ENCODE results near the gene UCK2.

UCK2 gene

DNA sequence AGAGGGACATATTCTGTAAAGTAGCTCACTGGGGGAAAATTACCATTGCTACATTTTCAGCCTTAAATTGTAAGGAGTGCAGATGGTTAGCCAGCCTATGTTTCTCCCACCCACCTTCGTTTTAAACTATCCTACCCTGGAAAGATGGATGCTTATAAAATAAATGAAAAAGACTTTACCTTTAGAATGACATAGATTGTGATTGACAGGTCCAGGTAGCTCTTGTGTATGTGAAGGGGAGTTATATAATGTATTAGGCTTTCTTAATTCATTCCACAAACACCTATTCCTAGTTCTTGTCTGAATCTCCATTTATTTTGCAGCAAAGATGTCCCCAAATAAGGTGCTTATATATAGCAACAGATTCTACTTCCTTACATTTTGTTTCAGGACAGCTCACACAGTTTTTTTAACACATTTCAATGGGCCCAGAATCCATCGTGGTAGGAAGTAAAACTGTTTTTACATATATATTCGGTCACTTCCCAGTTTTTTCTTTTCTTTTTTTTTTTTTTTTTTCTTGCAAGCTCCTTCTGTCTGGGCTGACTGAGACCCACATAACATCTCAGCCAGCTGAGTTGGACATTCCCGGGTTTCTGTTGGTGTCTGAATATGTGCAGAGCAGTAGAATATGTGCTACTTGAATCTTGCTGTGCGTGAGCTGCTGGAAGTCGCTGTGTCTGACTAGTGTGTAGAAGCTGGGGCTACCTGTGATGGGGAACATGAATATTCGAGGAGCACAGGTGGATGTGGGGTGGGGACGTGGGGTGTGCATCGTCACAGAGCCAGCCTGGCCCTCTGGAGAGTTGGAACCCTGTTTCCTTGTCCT lies 27.8 kb downstream of the UCK2 start:
- DNase-seq (ENCODE audit: low read depth), result no peak

- no peak for DNase-seq (ENCODE audit: low read depth)
Measured at GRCh38 chr1:165856021-165856420, 28.6 kb downstream of the UCK2 start.

GRCh38 chr1:165856606-165857005 lies 29.2 kb downstream of the UCK2 start:
- DNase-seq (ENCODE audit: low read depth), result no peak

DNA sequence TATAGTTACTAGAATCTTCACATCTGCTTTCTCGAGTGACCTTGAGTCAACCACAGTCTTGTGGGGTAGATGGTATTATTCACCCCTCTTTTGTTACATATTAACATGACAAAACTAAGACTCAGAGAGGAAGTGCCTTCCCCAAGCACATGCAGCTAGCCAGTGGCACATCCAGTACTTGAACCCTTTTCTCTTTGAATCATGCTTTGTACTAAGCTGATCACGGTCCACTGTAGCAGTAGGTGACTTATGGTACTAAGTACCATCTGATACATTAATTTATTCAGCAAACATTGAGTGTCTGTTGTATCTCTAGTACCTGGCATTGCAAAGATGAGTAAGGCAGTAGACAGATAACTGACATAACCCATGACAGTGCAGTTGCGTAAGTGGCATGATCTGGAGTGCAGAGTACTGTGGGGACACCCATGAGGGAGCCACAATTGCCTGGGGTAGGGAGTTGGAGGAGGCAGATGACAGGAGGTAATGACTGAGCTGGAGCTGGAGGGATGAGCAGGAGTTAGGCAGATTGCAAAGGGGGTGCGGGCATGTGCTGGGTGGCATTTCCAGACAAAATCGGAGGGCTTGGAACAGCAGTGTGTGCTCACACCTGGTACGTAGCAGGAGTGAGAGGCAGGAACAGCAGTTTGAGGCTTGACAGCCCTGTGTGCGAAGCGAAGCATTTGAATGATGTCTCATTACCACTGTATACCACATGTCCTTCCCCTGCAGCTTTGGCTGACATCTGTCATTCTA lies 29.8 kb downstream of the UCK2 start:
- DNase-seq (ENCODE audit: low read depth), result no peak

DNA sequence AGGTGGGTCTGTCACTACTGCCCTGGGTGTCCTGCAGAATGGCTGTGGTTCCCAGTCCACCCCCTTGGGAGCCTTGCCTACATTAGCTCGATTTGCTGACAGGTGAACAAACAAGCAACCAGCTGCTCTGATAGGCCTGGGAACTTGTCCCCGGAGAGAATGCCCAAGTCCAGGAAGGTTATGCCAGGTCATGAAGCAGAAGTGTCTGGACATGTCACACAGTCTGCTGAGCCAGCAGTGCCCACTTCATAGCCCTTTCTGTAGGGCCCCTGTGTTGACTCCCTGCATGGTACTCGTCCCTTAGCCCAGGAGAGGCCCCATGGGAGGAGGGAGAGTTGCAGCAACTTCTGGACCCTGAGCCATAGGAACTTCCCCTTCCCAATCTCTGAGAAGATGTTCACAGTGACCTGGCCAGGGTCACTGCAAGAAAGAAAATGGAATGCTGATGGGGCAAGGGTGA lies 31.0 kb downstream of the UCK2 start:
- DNase-seq (ENCODE audit: low read depth), result no peak

DNA sequence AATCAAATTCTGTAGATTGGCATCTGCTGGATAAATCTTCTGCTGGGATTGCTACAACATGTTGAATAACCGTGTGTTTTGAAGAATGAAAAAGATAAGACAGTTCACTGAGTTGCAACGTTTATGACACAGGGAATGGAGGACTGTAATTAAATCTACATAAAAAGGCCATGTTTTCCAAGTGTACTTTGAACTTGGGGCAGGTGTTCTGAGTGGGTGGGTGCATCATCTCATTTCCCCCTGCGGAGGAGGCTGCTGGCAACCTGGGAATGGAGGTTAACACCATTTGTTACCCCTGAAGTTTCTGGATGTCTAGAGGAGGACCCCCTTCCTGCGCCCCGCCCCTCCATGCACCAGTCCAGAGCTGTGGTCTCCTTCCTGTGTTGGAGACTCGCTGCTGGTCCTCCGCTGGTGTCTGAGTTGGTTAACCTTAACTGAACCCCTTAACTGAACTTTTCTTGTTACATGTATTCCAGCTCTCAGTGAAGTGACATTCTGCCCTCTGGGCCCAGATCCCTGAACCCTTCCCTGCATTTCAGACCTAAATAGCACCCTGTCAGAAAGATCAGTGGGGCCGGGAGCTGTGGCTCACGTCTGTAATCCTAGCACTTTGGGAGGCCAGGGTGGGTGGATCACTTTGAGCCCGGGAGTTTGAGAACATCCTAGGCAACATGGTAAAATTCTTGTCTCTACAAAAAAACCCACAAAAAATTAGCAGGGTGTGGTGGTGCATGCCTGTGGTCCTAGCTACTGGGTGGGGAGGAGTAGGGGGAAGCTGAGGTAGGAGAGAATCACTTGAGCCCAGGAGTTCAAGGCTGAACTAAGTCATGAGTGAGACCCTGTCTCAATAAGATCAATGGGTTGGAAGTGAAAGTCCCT lies 31.8 kb downstream of the UCK2 start:
- no peak for DNase-seq (ENCODE audit: low read depth)

- no peak for DNase-seq (ENCODE audit: low read depth)
Measured at GRCh38 chr1:165860065-165860464, 32.7 kb downstream of the UCK2 start.

DNA sequence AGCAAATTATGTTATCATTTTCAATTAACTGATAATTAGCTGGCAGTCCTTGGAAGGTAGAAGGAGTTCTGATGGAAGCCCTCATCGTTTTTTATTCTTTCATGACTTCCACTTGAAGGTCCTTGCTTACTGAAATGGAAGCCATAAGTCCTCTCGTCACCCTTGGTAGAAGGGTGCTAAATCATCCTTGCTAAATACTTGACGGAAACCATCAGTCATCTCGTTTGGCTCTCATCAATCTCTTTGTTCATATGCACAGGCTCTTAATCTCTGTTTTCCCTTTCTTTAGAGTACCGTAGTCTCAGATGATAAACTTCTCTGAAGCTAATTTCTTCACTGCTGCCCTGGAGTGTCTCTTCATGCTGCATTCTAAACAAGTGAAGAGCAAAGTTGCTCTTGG lies 34.5 kb downstream of the UCK2 start:
- DNase-seq (ENCODE audit: low read depth), result no peak

DNA sequence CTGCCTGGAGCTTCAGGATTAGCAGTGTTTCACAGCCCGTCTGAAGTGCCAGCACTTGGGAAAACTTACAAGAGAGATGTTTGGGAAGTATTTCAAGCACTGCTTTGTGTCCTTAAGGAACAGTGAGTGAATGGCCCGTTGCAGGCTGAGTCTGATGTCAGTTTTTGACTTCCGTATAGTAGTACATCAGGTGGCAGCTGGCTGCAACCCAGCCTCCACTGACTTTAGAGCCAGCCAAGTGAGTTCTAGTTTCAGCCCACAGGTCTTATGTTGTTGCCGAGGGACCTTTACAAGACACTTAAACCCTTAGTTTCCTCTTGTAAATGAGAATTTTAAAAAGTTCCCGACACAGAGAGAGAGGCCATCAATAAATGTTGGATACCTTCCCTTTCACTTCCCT lies 35.0 kb downstream of the UCK2 start:
- no peak for DNase-seq (ENCODE audit: low read depth)

DNA sequence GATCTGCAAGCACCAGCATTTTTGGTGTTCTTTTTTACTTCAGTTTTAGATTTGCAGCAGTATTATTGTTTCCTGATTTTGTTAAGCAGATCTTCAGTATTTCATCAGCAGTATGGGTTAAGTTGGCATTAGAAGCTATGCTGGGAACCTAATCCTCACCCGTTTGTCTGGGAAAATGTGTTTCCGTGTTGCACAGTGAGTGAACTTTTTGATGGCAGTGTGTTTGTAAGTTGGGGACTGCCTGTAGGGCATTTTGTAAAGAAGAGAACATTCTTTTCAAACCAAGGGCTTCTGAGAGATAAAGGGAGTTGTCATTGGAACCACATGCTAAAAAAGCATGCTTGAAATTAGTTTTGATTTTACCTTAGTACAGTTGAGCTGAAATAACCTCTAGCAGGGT lies 35.9 kb downstream of the UCK2 start:
- DNase-seq (ENCODE audit: low read depth), result no peak

DNA sequence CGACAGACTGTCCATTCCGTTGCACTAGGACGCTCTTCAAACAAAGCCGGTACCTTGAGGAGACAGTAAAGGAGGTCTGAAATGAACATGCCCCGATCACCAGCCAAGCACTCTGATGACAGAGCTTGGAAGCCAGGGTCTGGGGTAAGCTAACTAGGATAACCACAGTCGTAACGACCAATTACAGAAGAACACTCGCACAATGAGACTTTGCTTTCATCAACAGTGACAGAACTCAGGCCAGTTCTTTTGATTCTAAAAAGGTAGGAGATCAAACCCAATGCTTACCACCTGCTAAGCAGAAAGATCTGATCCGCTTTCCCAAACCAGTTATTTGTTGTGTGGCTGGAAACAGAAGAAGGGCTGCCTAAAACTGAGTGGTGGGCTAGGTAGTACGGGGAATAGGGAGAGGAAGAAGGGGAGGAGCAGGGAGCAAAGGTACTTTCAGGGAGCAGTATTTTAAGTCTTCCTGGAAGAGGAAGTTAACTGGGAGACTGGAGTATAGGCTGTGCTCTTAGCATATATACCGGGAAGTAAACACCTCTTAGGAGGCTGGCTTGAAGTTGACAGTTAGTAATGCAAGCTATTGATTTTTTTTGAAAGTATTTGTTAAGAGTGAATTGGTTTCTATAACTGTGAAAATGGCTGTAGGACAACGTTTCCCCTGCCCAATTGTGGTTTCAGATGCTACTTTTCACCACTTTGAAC lies 38.4 kb downstream of the UCK2 start:
- DNase-seq (ENCODE audit: low read depth), result no peak

DNA sequence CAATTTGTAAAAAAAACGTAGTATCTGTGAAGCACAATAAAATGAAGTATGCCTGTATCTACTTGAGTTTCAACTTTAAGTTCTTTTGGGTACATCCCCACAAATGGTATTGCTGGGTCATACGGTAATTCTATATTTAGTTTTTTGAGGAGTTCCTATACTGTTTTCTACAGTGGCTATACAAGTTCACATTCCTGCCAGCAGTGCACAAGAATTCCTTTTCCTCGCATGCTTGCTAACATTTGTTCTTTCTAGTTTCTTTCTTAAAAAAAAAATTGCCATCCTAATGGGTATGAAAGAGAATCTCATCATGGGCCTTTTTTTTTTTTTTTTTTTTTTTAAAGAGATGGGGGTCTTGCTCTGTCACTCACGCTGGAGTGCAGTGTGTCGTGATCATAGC lies 41.9 kb downstream of the UCK2 start:
- no peak for DNase-seq (ENCODE audit: low read depth)

DNA sequence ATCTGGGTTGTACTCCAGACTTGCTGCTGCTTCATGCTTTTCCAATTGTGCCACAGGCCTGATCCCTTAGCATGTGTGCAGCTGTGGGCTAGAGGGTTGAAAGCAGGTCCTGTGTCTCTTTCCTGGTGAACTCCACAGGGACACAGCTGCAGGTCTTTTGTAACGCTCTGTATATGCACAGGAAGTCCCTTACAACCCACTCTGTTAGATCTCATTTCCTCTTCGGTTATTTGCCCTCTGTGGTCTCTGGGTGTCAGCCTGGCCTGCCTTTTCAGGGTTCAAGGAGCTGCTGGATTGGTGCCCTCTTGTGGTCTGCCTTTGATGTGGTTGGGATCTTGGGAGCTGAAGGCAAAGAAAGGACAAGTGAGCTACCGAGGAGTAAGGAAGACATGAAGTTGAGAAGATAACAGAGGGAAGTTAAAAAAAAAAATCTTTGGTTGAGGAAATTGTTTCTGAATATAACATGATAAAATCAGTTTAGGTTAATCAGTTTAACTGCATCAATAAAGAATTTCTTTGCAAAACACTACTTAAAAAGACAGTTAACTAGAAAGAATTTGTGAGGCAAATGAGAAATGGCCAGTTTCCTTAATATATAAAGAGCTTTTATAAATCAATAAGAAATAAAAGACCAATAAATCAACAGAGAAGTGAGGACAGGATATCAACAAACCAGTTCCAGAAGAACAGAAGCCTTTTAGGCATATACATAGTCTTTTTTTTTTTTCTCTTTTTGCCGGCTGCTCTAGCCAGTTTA lies 44.1 kb downstream of the UCK2 start:
- no peak for DNase-seq (ENCODE audit: low read depth)

- DNase-seq (ENCODE audit: low read depth), result no peak
Measured at GRCh38 chr1:165873481-165873880, 46.1 kb downstream of the UCK2 start.

GRCh38 chr1:165874643-165875042 lies 47.2 kb downstream of the UCK2 start:
- DNase-seq (ENCODE audit: low read depth), result no peak

DNA sequence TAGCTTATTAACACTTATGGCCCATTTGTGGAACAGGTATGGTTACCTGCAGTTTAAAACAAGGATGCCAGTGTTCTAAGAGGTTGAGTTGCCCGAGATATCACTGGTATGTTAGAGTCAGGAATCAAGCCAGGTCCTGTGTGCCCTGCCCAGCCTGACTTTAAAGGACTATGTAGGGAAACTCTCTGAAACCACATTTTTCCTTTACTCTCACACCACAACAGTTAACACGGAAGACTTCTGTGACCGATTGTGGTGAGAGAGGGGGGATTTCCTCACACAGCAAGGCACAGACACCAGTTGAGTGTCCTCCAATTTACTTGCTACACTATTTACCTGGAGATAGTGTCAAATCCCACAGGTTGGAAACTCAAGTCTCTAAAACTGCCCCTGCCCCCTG lies 47.8 kb downstream of the UCK2 start:
- DNase-seq (ENCODE audit: low read depth), result no peak

- no peak for DNase-seq (ENCODE audit: low read depth)
Measured at GRCh38 chr1:165875604-165876003, 48.2 kb downstream of the UCK2 start.

GRCh38 chr1:165876121-165876520 lies 48.7 kb downstream of the UCK2 start:
- DNase-seq (ENCODE audit: low read depth), result no peak

DNA sequence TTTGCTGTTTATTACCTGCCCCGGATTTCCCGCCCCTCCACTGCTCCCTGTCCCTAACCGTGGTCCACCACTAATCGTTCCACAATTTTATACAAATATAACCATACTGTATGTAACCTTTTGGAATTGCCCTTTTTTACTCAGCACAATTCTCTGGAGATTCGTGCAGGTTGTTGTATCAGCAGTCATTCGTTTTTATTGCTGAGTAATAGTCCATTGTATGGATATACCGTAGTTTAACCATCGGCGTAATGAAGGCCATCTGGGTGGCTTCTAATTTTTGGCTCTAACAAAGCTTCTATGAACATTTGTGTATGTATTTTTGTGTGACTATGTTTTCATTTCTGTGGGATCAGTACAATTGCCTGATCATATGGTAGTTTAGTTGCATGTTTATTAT lies 50.0 kb downstream of the UCK2 start:
- no peak for DNase-seq (ENCODE audit: low read depth)

- DNase-seq (ENCODE audit: low read depth), result no peak
Measured at GRCh38 chr1:165877940-165878556, 50.6 kb downstream of the UCK2 start.

GRCh38 chr1:165879946-165880345 lies 52.5 kb downstream of the UCK2 start:
- DNase-seq (ENCODE audit: low read depth), result no peak
